H1 (cell line): ENCODE data around the gene CHST12. TPM values are rescaled to one million over a fixed set of nuclear protein-coding genes. Genes with fewer than 3 reads are reported as not detected.
A peak's percentile ranks its signal among the peaks of the same experiment; 100 is the strongest.

ENCODE experiments used
- CTCF ChIA-PET: fragments of 300-600 bp; sonication (Branson Sonifier 250); formaldehyde crosslinking; loops from one replicate; lab custom pipeline; 2021; ENCODE audit not compliant: partially characterized antibody; lab: Charles Lee
- POLR2A ChIA-PET: fragments of 300-600 bp; sonication (Branson Sonifier 250); formaldehyde crosslinking; loops from one replicate; lab custom pipeline; 2021; ENCODE audit warnings: inconsistent platforms; ENCODE audit not compliant: partially characterized antibody; lab: Charles Lee
- DNase-seq, 2 experiments: peaks; one replicate each; pipeline versions ENCODE4 v3.0.0 to v3.0.0-alpha.2; 2010 to 2022; ENCODE audit warnings: low spot score in 2 of 2, low read depth in 1 of 2, mixed read lengths in 1 of 2
- FAIRE-seq: peaks from 2 replicates; lab custom pipeline; 2011; peaks lifted over from hg19 to GRCh38; lab: Jason Lieb, UNC
- H2AFZ ChIP-seq: 2 replicates; pipeline ENCODE4 v1.8.1; 2012; ENCODE audit warnings: low read length, inconsistent platforms
- H2AK5ac ChIP-seq: 2 replicates; pipeline ENCODE4 v1.6.1; 2013; ENCODE audit warnings: low read depth, low read length
- H2BK120ac ChIP-seq: replicated peaks from 2 replicates; pipeline ENCODE3; 2013; ENCODE audit warnings: low read depth, low read length, inconsistent platforms
- H2BK12ac ChIP-seq: 2 replicates; pipeline ENCODE4 v1.6.1; 2013; ENCODE audit warnings: low read depth, low read length
- H2BK15ac ChIP-seq: 2 replicates; pipeline ENCODE4 v1.6.1; 2013; ENCODE audit warnings: low read length
- H2BK20ac ChIP-seq: 2 replicates; pipeline ENCODE4 v1.6.1; 2013; ENCODE audit warnings: low read length
- H2BK5ac ChIP-seq: 2 replicates; pipeline ENCODE4 v1.6.1; 2013; ENCODE audit warnings: low read depth, low read length
- H3K14ac ChIP-seq: 2 replicates; pipeline ENCODE4 v1.6.1; 2013; ENCODE audit warnings: inconsistent platforms; ENCODE audit not compliant: insufficient read length
- H3K18ac ChIP-seq: 2 replicates; pipeline ENCODE4 v1.6.1; 2013; ENCODE audit warnings: low read length; ENCODE audit errors: extremely low read depth
- H3K23ac ChIP-seq: 2 replicates; pipeline ENCODE4 v1.6.1; 2013; ENCODE audit warnings: inconsistent platforms; ENCODE audit not compliant: insufficient read length
- H3K23me2 ChIP-seq: 2 replicates; pipeline ENCODE4 v1.6.1; 2013; ENCODE audit warnings: low read depth, low read length
- H3K27ac ChIP-seq: 2 replicates; pipeline ENCODE4 v1.6.1; 2011; ENCODE audit warnings: low read depth, low read length, inconsistent platforms
- H3K27me3 ChIP-seq, 4 experiments: replicated peaks in 1 of 4; 1 replicate in 1 of 4; 2 replicates in 3 of 4; pipeline versions ENCODE4 v1.6.1 to v1.8.1; 2011 to 2013; ENCODE audit warnings: low read length in 3 of 4, mild to moderate bottlenecking in 3 of 4, inconsistent platforms in 2 of 4, mixed read lengths in 2 of 4, moderate library complexity in 1 of 4; ENCODE audit not compliant: control insufficient read depth in 3 of 4, insufficient read depth in 3 of 4; ENCODE audit errors: extremely low read depth in 1 of 4
- H3K36me3 ChIP-seq, 4 experiments: 2 replicates each; pipeline versions ENCODE4 v1.6.1 to v1.8.1; 2011 to 2013; ENCODE audit warnings: mild to moderate bottlenecking in 4 of 4, low read length in 3 of 4, moderate library complexity in 2 of 4, control low read depth in 1 of 4, inconsistent platforms in 1 of 4; ENCODE audit not compliant: insufficient read depth in 4 of 4, control insufficient read depth in 2 of 4
- H3K4ac ChIP-seq: replicated peaks from 2 replicates; pipeline ENCODE3; 2013; ENCODE audit warnings: low read length, low read depth, mixed read lengths, inconsistent platforms; ENCODE audit not compliant: insufficient read length
- H3K4me1 ChIP-seq, 4 experiments: replicated peaks in 1 of 4; 1 replicate in 1 of 4; 2 replicates in 3 of 4; pipeline versions ENCODE4 v1.6.1 to v1.8.1; 2011 to 2013; ENCODE audit warnings: low read length in 3 of 4, inconsistent platforms in 2 of 4, mixed read lengths in 1 of 4; ENCODE audit not compliant: insufficient read depth in 4 of 4, control insufficient read depth in 3 of 4
- H3K4me2 ChIP-seq, 2 experiments: 2 replicates each; pipeline versions ENCODE4 v1.6.1 to v1.8.1; 2011 to 2013; ENCODE audit warnings: low read depth in 2 of 2, low read length in 2 of 2, control low read depth in 1 of 2, inconsistent platforms in 1 of 2, mild to moderate bottlenecking in 1 of 2; ENCODE audit not compliant: insufficient read depth in 1 of 2
- H3K4me3 ChIP-seq, 4 experiments: fragments of 200-600, 300-600 bp in 1 of 4; sonication (generic), shearing (Covaris generic), sonication (Bioruptor Twin) in 1 of 4; 2 replicates each; pipeline versions ENCODE4 v1.5.1 to v1.8.1; 2011 to 2016; ENCODE audit warnings: low read length in 4 of 4, low read depth in 3 of 4, control low read depth in 2 of 4, inconsistent platforms in 2 of 4, mild to moderate bottlenecking in 2 of 4, mixed read lengths in 1 of 4, moderate library complexity in 1 of 4; ENCODE audit not compliant: insufficient read depth in 2 of 4; ENCODE audit errors: extremely low read depth in 1 of 4
- H3K56ac ChIP-seq: replicated peaks from 2 replicates; pipeline ENCODE3; 2013; ENCODE audit warnings: low read depth, mild to moderate bottlenecking, mixed read lengths, low read length, inconsistent platforms; ENCODE audit not compliant: insufficient read length
- H3K79me1 ChIP-seq: 2 replicates; pipeline ENCODE4 v1.6.1; 2013; ENCODE audit warnings: low read depth, low read length, control low read depth
- H3K79me2 ChIP-seq, 2 experiments: 2 replicates each; pipeline versions ENCODE4 v1.6.1 to v1.8.1; 2012 to 2013; ENCODE audit warnings: low read length in 2 of 2, mild to moderate bottlenecking in 2 of 2, inconsistent platforms in 1 of 2; ENCODE audit not compliant: insufficient read depth in 2 of 2, control insufficient read depth in 1 of 2
- H3K9ac ChIP-seq, 4 experiments: replicated peaks in 1 of 4; 1 replicate in 1 of 4; 2 replicates in 3 of 4; pipeline versions ENCODE4 v1.6.1 to v1.8.1; 2011 to 2013; ENCODE audit warnings: low read depth in 3 of 4, low read length in 3 of 4, control low read depth in 2 of 4, mild to moderate bottlenecking in 2 of 4, moderate library complexity in 2 of 4, inconsistent platforms in 1 of 4; ENCODE audit errors: extremely low read depth in 1 of 4
- H3K9me3 ChIP-seq, 2 experiments: 2 replicates each; pipeline versions ENCODE4 v1.6.1 to v1.8.1; 2012 to 2013; ENCODE audit warnings: mild to moderate bottlenecking in 2 of 2, moderate library complexity in 2 of 2, control low read depth in 1 of 2, inconsistent platforms in 1 of 2, low read depth in 1 of 2, low read length in 1 of 2, mixed read lengths in 1 of 2; ENCODE audit not compliant: insufficient read depth in 2 of 2
- H4K20me1 ChIP-seq, 2 experiments: replicated peaks in 1 of 2; 2 replicates each; pipeline versions ENCODE3 to v1.8.1; 2011 to 2013; ENCODE audit warnings: inconsistent platforms in 2 of 2, low read length in 2 of 2, mild to moderate bottlenecking in 1 of 2; ENCODE audit not compliant: insufficient read depth in 2 of 2, control insufficient read depth in 1 of 2
- H4K5ac ChIP-seq: 2 replicates; pipeline ENCODE4 v1.6.1; 2013; ENCODE audit warnings: low read length, low read depth, mixed read lengths, inconsistent platforms; ENCODE audit not compliant: insufficient read length
- H4K8ac ChIP-seq: 2 replicates; pipeline ENCODE4 v1.8.0; 2013; ENCODE audit warnings: mild to moderate bottlenecking, moderate library complexity, low read length, inconsistent platforms; ENCODE audit not compliant: insufficient read depth; ENCODE audit errors: extremely low read depth
- H4K91ac ChIP-seq: replicated peaks from 2 replicates; pipeline ENCODE3; 2013; ENCODE audit warnings: low read length, mixed read lengths, inconsistent platforms; ENCODE audit not compliant: insufficient read length
- JUND ChIP-seq: IDR thresholded peaks from 2 replicates; pipeline ENCODE4 v1.6.1; 2011; ENCODE audit warnings: mild to moderate bottlenecking, improper control_type of control experiment, low read length
- NANOG ChIP-seq: IDR thresholded peaks from 2 replicates; pipeline ENCODE4 v1.6.1; 2011; ENCODE audit warnings: low read length, low read depth, mild to moderate bottlenecking, inconsistent platforms; ENCODE audit not compliant: insufficient read depth, poor library complexity, severe bottlenecking
- RXRA ChIP-seq: IDR thresholded peaks from 2 replicates; pipeline ENCODE4 v1.6.1; 2011; ENCODE audit warnings: low read depth, mild to moderate bottlenecking, low read length, moderate library complexity; ENCODE audit not compliant: insufficient read depth
- WGBS, 2 experiments: shearing (Covaris generic) in 1 of 2; methylation state at CpG; one replicate each; pipeline versions ENCODE4 v1.1.6 to v1.1.7; 2013 to 2015; ENCODE audit warnings: low lambda C conversion rate in 2 of 2, mixed read lengths in 2 of 2, inconsistent platforms in 1 of 2, low coverage in 1 of 2, missing lambda C conversion rate in 1 of 2; ENCODE audit not compliant: insufficient replicate concordance in 2 of 2, insufficient coverage in 1 of 2, insufficient read length in 1 of 2; ENCODE audit errors: extremely low coverage in 1 of 2, missing lambda C conversion rate in 1 of 2; 5-methylcytosine and 5-hydroxymethylcytosine counted together
- polyA plus RNA-seq, 7 experiments: library from polyadenylated mRNA; depleted of rRNA in 3 of 7; stranded (reverse) in 5 of 7; unstranded in 2 of 7; fragments of >200 nt in 5 of 7; fragments of 200-250 nt in 2 of 7; gene quantifications; 1 replicate in 5 of 7; 2 replicates in 1 of 7; 4 replicates in 1 of 7; pipeline versions ENCODE4 v1.2.1 to v1.2.3, GENCODE V29; 2011 to 2013; ENCODE audit warnings: missing spikeins in 2 of 7, mixed read lengths in 2 of 7
- total RNA-seq: library from RNA; stranded (reverse); fragmentation: NEBNext Ultra II Directional; extraction: Animal tissue kit (Norgen Biotek cat#: 25700); gene quantifications from 2 replicates; pipeline ENCODE4 v1.2.1, GENCODE V29; 2021
- TF ChIP-seq, protein P1 (sequence below), 3 experiments: IDR thresholded peaks; 1 replicate in 2 of 3; 2 replicates in 1 of 3; pipeline versions ENCODE4 v1.5.1 to v1.6.1; 2011; ENCODE audit warnings: low read length in 3 of 3, mild to moderate bottlenecking in 3 of 3, inconsistent platforms in 2 of 3, low read depth in 1 of 3, moderate library complexity in 1 of 3; ENCODE audit not compliant: insufficient read depth in 1 of 3; ENCODE audit errors: control extremely low read depth in 1 of 3
- TF ChIP-seq, protein P2 (sequence below): IDR thresholded peaks from 2 replicates; pipeline ENCODE4 v1.6.1; 2012; ENCODE audit warnings: inconsistent platforms

The CHST12 gene
- total and polyA plus RNA-seq, 2 of the 8 experiments (the other 6 are each of a cell fraction or from before 2014, with no cell fraction given) = 13.4 to 24.1 TPM

DNA sequence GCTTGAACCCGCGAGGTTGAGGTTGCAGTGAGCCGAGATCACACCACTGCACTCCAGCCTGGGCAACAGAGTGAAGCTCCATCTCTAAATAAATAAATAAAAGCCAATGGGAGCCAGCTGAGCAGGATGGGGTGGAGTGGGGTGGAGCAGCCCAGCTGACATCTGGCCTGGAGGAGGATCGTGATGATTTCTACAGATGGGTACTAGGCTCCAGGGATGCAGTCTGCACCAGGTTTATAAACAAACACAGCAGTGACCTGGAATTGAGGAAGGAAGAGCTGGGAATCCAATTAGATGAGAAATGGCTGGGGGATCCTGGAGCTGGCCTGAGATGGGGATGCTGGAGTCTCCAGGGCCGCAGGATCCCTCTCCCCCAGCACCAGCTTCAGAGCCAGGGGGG, 80.1 kb downstream of the CHST12 start:
- no peaks in the 10 kb centered on the region; a peak in 1 of 4 replicates for H3K9me3 ChIP-seq
- no peak overlapping the region for H2BK5ac ChIP-seq
- WGBS, 2 experiments = 96% methylated on average over 5 of the region's 5 CpGs; no CpG with 5 or more reads in 1 of the 2 experiments
- no peak overlapping the region for H3K56ac ChIP-seq
- H2BK12ac ChIP-seq = no peak overlapping the region
- no peak overlapping the region for H3K18ac ChIP-seq
- H3K4me3 ChIP-seq = no peak overlapping the region
- H3K23me2 ChIP-seq = no peaks in the 10 kb centered on the region; the same call in 1 of the 2 replicates
- no peak overlapping the region for H3K4me2 ChIP-seq
- CTCF ChIA-PET = interaction anchor here (0.6 to 3.1 kb wide), 10 partner anchors 13 to 68 kb away, joined by 3 to 23 read pairs (median 4); no protein-coding TSS in a partner anchor
- DNase-seq = no peak
- H3K79me2 ChIP-seq = no peaks in the 10 kb centered on the region
- no peak overlapping the region for H3K23ac ChIP-seq
- H2BK120ac ChIP-seq = no peak overlapping the region
- no peak for FAIRE-seq
- no peak overlapping the region for H3K27ac ChIP-seq
- no peak overlapping the region for H2AK5ac ChIP-seq
- no peak overlapping the region for H4K91ac ChIP-seq
- H2BK20ac ChIP-seq = 0 out of 2 replicates have a peak overlapping the region, but pooled peaks have one; percentile 61
- POLR2A ChIA-PET = interaction anchor here (1.4 kb wide), 1 partner anchor 12 kb away, joined by 5 read pairs; no protein-coding TSS in a partner anchor
- H3K4me1 ChIP-seq = peaks cover 0 to 2% (median under 1%) of the 10 kb centered on the region in 4 experiments; a peak in 1 of 7 replicates
- no peak overlapping the region; the same call in 1 of the 2 replicates for H4K8ac ChIP-seq
- H3K9ac ChIP-seq = no peak overlapping the region
- no peaks in the 10 kb centered on the region for H4K20me1 ChIP-seq
- TF ChIP-seq, protein P1, sequence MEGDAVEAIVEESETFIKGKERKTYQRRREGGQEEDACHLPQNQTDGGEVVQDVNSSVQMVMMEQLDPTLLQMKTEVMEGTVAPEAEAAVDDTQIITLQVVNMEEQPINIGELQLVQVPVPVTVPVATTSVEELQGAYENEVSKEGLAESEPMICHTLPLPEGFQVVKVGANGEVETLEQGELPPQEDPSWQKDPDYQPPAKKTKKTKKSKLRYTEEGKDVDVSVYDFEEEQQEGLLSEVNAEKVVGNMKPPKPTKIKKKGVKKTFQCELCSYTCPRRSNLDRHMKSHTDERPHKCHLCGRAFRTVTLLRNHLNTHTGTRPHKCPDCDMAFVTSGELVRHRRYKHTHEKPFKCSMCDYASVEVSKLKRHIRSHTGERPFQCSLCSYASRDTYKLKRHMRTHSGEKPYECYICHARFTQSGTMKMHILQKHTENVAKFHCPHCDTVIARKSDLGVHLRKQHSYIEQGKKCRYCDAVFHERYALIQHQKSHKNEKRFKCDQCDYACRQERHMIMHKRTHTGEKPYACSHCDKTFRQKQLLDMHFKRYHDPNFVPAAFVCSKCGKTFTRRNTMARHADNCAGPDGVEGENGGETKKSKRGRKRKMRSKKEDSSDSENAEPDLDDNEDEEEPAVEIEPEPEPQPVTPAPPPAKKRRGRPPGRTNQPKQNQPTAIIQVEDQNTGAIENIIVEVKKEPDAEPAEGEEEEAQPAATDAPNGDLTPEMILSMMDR (IDR thresholded peaks at IDR 0.05; ENCODE audit: control extremely low read depth in 1 of 3, insufficient read depth in 1 of 3, low read depth in 1 of 3, low read length in 3 of 3) = no peak
- TF ChIP-seq, protein P2, sequence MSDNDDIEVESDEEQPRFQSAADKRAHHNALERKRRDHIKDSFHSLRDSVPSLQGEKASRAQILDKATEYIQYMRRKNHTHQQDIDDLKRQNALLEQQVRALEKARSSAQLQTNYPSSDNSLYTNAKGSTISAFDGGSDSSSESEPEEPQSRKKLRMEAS = no peak
- TF ChIP-seq RXRA (no peak), JUND (no peak), NANOG (no peak)
- no peak overlapping the region for H4K5ac ChIP-seq
- H3K27me3 ChIP-seq = no peaks in the 10 kb centered on the region
- no peaks in the 10 kb centered on the region for H3K36me3 ChIP-seq
- H2AFZ ChIP-seq = no peak overlapping the region
- H3K14ac ChIP-seq = no peak overlapping the region
- H3K4ac ChIP-seq = no peak overlapping the region
- H3K79me1 ChIP-seq = no peaks in the 10 kb centered on the region
- H2BK15ac ChIP-seq = no peak overlapping the region
